HG02763 (cell line): ENCODE results near the gene FAM50A.
A peak's percentile ranks its signal among the peaks of the same experiment; 100 is the strongest.
"Not testable (repeated sequence)": the region's sequence is repeated elsewhere in the genome, so short reads cannot be mapped to it uniquely, and the experiment has no call there.

Source experiments
- ATAC-seq: cut with Tn5 transposase; IDR thresholded peaks from one replicate; pipeline ENCODE4 v1.9.1; 2021; ENCODE audit warnings: mild to moderate bottlenecking, moderate library complexity; ENCODE audit not compliant: unreplicated experiment

The FAM50A gene, protein sequence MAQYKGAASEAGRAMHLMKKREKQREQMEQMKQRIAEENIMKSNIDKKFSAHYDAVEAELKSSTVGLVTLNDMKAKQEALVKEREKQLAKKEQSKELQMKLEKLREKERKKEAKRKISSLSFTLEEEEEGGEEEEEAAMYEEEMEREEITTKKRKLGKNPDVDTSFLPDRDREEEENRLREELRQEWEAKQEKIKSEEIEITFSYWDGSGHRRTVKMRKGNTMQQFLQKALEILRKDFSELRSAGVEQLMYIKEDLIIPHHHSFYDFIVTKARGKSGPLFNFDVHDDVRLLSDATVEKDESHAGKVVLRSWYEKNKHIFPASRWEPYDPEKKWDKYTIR

GRCh38 chrX:154443992-154444754, at the start of gene FAM50A:
FAM50A (plus strand) TSS chrX:154444141; CDS start chrX:154444236, 95 bp downstream.
- ATAC-seq, result peak; percentile 68

GRCh38 chrX:154396363-154396762, 47.6 kb upstream of the FAM50A start:
- not testable (repeated sequence) for ATAC-seq

DNA sequence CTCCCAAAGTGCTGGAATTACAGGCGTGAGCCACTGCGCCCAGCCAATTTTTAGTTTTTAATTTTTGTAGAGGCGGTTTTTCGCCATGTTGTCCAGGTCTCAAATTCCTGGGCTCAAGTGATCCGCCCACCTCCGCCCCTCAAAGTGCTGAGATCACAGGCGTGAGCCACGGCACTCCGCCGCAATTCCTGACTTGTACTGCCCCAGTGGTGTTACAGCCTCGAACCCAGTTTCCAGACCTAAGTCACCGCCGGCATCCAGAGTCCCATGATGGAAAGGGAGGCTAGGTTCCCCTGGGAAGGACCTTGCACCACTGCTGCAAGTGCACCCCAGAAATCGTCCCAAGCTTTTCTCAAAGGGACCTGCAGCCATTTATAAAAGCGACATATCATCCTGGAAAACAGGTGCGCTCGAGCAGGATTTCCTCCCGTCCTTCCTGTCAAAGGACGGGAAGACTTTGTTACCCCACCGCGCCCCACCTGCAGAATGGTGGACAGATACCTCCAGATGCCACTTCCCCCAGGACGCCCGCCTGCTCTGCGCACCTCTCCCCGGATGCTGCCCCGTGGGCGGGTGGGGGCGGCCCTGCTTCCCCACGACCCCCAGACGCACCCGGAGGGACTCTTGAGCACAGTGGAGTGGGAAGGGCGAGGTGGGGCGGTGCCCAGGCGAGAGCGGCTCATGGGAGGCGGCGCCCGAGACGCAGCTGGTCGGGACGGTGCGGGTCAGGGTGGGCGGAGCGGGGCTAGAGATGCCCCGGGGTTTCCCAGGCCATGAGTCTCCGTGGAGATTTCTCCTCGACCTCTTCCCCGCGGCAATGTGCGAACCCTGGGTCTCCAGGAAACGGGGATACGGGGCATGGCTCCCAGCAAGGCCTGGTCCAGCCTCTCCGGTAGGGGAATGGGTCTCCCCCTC, 46.7 kb upstream of the FAM50A start:
- peak; percentile 64 for ATAC-seq

DNA sequence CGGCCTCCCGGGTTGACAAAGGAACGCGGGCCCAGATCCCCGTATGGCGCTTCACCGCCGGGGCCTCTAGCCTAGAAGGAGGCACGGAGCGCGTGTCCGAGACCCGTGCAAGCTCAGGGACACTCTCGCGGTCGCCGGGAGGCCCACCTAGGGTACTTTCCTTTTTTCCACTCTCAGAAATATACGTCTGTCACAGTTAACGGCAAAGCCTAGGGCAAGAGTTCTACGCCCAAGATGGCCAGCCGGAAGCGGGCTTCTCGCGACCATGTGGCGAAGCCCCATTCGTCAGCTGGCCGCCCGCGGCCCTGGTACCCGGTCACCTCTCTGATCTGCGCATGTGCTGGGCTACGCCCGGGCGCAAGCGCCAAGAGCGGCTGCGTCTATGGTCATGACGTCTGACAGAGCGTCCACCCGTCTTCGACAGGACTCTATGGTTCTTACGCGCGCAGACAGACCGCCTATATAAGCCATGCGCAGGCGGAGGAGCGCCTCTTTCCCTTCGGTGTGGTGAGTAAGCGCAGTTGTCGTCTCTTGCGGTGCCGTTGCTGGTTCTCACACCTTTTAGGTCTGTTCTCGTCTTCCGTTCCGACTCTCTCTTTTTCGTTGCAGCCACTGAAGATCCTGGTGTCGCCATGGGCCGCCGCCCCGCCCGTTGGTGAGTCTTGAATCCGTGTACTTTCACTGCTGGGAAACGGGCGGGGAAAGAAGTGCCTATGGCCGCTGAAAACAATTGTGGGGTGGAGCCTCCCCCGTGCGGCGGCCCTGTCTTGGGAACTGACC, 45.9 kb upstream of the FAM50A start, which contains the start of gene RPL10:
Gene RPL10, plus strand, starts transcription at position 490 of the 780 bp plus-strand sequence. Its CDS starts 143 bp downstream, at position 633.
- ATAC-seq, result peak; percentile 77

DNA sequence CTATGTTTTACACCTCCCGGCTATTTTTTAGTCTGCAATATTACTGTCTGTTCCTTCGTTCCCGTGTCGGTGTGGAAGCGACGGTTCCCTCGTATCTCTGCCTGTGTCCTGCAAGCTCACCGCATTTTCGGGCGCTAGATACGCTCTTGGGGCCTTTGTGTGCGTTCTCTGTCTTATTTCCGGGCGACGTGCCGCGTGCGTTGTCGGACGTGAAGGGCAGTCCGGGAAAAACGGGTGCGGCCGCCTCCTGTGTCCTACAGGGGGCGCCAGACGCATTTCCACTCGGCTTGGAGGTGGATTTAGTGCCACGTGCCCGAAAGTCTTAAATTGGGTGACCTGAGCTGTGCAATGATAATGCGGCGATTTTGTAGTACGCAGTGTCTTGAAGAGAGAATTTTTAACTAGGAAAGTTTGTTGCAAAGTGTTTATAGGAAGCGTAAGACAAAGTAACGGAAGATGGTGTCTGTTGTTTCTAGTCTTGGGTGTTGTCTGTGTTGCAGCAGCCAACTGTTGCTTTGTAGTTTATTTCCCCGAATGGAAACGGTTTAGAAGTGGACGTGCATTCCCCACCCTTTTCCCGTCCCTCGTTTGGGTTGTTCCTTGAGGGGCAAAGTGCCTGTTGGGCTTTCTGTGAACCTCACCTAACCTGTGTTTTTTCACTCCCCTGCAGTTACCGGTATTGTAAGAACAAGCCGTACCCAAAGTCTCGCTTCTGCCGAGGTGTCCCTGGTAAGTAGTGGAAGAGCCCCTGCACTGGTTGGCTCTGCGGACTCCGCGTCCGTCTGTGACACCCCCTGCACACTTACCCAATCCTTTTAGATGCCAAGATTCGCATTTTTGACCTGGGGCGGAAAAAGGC, 45.0 kb upstream of the FAM50A start:
- ATAC-seq, result no peak

DNA sequence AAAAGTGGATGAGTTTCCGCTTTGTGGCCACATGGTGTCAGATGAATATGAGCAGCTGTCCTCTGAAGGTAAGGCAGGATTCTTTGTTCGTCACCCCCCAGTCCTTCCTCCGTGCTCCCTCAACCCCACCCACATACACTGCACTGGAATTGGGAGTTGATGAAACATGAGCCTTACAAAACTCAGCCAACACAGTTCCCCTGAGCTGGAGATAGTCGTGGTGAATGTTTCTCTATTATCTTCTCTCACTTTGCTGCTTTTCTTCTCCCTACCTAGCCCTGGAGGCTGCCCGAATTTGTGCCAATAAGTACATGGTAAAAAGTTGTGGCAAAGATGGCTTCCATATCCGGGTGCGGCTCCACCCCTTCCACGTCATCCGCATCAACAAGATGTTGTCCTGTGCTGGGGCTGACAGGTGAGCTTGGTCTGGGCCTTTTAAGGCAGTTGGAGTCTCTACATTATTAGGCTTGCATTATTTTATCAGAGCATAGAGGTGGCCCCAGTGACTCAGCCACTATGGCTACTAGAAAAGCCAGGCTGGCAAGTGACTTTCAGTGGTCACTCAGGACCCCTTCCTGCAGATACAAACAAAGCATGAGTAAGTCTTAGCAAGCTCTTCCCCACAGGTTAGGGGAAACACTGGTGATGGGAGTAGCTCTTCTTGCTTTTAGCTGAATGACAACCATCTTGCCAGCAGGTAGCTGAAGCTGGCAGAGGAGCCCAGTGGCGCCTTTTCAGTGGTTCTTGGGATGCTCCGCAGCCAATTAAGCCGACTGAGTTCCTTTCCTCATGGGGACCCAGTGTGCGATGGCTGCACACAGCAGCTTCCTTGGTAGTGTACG, 44.2 kb upstream of the FAM50A start:
- no peak for ATAC-seq

DNA sequence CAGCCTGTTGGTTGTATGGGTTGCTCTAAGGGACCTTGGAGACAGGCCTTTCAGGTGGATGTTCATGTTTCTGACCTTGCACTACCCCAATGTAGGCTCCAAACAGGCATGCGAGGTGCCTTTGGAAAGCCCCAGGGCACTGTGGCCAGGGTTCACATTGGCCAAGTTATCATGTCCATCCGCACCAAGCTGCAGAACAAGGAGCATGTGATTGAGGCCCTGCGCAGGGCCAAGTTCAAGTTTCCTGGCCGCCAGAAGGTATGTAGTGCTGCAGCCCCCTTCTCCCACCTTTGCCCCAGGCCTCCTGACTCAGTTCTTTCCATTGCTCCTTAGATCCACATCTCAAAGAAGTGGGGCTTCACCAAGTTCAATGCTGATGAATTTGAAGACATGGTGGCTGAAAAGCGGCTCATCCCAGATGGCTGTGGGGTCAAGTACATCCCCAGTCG, 43.5 kb upstream of the FAM50A start:
- ATAC-seq, result not testable (repeated sequence)

GRCh38 chrX:154401045-154401799, 42.7 kb upstream of the FAM50A start:
- no peak for ATAC-seq

DNA sequence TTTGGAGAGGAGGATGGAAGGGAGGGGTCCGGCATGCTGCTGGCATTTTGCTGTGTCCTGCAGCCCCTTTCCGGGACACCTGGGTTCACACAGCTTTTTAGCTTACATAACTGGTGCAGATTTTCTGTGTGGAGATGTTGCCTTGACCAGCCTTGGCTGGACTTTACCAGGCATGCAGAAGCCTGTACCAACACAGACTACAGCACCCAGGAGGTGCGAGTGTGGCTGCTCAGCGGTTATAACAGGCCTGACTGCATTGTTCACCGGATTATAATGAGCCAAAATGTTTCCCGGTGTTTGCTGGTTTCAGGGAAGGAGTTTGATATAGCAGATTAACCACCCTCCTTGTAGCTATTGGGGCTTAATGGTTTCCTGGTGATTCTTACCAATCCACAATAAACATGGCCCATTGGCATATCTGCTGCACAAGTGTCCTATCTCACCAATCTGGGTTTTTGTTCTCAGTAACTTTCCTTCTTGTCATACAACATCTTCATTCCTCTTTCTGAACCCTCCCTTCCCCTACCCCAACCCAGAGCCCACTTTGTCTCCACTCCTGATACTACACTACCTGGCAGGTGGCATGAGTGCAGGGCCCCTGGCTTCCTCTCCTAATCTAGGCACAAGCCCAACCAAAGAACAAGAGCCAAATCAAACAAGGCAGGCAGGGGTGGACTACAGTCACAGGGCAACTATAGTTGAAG, 41.9 kb upstream of the FAM50A start:
- no peak for ATAC-seq

DNA sequence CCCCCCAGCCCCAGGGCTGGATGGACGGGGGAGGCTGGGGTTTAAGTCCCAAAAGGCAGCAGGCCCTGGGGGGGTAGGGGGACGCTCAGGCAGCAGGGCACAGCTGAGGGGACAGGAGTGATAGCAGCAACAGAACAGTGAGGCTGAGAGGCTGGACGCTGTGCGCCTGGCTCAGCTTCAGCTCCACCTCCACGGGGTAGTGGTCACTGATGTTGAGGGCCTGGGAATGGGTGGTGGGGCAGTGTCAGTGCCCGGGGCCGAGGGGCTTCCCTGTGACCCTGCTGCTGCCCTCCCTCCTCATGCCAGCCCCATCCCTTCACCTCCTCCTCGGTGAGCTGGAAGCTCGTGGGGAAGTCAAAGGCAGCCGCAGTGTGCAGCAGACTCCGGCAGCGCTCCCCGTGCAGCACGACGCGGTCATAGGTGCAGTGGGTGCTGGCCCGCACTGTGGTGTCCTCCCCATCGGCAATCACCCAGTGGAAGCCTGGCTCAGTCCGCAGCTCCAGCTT, 41.3 kb upstream of the FAM50A start:
- no peak for ATAC-seq

DNA sequence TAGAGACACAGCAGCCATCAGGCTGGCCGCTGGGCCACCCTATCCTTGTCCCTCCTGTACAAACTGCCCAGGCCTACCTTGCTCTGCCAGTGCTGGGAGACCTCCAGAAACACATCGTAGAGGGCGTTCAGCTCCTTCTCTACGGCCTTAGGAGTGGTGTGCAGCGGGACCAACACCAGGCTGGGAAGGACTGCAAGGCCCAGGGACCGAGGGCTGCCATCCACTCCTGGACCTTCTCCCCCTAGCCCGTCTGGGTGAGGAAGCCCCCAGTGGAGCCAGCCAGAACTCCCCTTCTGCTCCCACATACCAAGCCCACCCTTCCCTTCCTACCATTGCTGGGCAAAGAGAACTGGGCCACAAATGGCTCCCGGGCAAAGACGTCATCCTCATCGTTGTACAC, 40.7 kb upstream of the FAM50A start:
- ATAC-seq, result no peak

GRCh38 chrX:154403858-154404257, 40.1 kb upstream of the FAM50A start:
- no peak for ATAC-seq

DNA sequence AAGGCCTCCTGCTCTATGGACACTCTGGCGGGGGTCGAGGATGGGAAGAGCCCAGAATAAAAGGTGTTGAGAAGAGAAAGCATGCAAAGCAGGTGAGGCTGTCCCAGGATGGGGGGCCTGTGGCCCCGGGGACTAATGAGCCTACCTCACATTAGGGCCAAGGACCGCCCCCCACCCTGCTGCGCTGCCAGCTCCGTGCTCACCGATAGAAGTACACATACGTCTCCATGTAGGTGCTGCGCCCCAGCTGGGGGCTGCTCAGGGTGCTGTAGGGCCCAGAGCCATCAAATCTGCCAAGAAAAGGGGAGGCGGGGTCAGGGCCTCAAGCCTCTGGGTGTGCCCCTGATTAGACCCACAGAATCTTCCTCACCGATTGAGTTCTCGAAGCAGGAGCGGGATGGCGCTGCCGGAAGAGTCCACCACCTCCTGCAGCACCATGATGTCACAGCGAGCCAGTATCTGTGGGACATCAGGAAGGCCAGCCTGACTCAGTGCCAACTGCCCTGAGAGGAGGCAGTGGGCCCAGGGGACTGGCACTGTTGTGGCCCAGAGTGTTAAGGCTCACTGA, 39.2 kb upstream of the FAM50A start:
- ATAC-seq, result no peak

DNA sequence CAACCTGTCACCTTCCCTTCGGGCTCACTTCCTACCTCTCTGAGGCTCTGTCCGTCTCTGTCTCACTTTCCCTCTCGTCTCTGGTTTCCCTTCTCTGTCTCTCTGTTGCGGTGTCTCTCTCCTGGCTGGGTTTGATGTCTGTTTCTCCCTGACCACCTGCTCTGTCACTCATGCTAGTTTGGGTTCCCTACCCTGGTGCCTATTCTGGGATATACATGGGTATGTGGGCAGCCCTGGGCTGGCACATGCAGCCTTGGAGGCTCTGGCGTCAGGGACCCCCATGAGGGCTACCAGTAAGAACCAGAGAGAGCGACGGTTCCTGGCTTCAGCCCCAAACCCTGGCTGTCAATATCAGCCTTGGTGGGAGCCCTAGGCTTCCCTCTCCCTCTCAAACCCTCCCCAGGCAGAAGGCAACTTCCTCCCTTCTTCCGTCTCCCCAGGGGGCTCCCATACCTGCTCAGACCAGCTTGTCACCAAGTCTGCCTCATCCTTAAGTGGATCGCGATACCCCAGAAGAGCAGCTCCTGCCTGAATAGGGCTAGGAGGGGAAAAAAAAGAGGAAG, 35.2 kb upstream of the FAM50A start:
- no peak for ATAC-seq

DNA sequence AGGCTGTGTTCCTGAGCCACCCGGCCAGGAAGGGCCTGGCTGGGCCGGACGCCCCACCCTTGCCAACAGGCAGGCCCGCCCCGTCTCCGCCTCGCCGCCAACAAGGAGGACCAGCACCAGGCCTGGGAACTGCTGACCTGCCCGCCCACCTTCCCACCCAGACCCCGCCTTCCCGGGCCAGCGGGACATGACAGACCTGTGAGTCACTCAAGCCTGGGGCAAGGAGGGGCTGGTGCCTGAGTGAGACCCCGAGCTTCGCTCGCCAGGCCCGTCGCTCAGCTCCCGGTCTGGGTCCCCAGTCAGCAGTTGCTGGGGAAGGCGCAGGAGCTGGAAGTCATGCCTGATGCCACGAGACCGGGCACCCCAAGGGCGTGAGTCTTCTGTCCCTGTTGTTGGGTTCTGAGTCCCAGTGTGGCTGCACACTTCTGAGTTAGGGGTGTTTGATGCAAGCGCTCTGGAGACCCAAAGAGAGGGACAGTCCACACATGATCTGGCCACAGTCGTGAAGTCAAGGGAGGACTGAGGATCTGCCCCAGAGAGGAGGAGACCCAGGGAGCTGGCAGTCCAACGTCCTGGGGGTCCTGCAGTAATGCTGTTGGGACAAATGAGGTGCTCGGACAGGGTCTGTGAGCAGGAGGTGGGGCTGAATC, 34.6 kb upstream of the FAM50A start, which contains the start of gene DNASE1L1:
Gene DNASE1L1, minus strand, starts transcription at position 33 of the 650 bp plus-strand sequence. CDS start 3,686 bp downstream, outside the sequence.
- no peak for ATAC-seq

GRCh38 chrX:154411981-154412340, 32.0 kb upstream of the FAM50A start:
- ATAC-seq, result peak; percentile 54
